Panc1 (cell line): Measurements from ENCODE around the gene FAM217B. TPM values are rescaled to one million over a fixed set of nuclear protein-coding genes. Genes with fewer than 3 reads are reported as not detected.

Source experiments
- ATAC-seq: fragments of 200-7000 bp; cut with Tn5 transposase; 2 replicates; pipeline ENCODE4 v1.9.1; 2020; ENCODE audit warnings: mild to moderate bottlenecking, moderate library complexity
- BruUV-seq: library from RNA; stranded (reverse); fragments of 400-500 nt; replicated peaks from 2 replicates; lab custom pipeline; 2021; lab: Mats Ljungman, UMichigan
- CTCF ChIA-PET: fragments of 300-600 bp; sonication (Branson Sonifier 250); formaldehyde crosslinking; loops from one replicate; lab custom pipeline; 2022; ENCODE audit warnings: antibody characterized with exemption; lab: Charles Lee
- POLR2A ChIA-PET: fragments of 300-600 bp; sonication (Branson Sonifier 250); formaldehyde crosslinking; loops from one replicate; lab custom pipeline; 2022; ENCODE audit warnings: antibody characterized with exemption; lab: Charles Lee
- DNase-seq: peaks from one replicate; pipeline ENCODE4 v3.0.0-alpha.2; 2010; ENCODE audit warnings: low read depth, low spot score
- H3K27ac ChIP-seq: 2 replicates; pipeline ENCODE4 v1.5.1; 2011; ENCODE audit warnings: mild to moderate bottlenecking, low read length, inconsistent platforms
- H3K27me3 ChIP-seq: fragments of 200-500 bp; sonication (Bioruptor generic); 2 replicates; pipeline ENCODE4 v1.6.0; 2014; ENCODE audit warnings: low read length, inconsistent platforms; ENCODE audit not compliant: control insufficient read depth, insufficient read depth
- H3K36me3 ChIP-seq: fragments of 200-500 bp; sonication (Bioruptor generic); 2 replicates; pipeline ENCODE4 v1.5.1; 2014; ENCODE audit warnings: inconsistent platforms, mild to moderate bottlenecking, low read length, moderate library complexity; ENCODE audit not compliant: control insufficient read depth, insufficient read depth
- H3K4me1 ChIP-seq: 2 replicates; pipeline ENCODE4 v1.5.1; 2011; ENCODE audit warnings: inconsistent platforms, mild to moderate bottlenecking, low read length, moderate library complexity; ENCODE audit not compliant: control insufficient read depth, insufficient read depth
- H3K4me3 ChIP-seq, 2 experiments: 2 replicates each; pipeline ENCODE4 v1.5.1; 2011 to 2012; ENCODE audit warnings: low read depth in 2 of 2, low read length in 2 of 2, mild to moderate bottlenecking in 2 of 2, inconsistent platforms in 1 of 2, moderate library complexity in 1 of 2
- H3K9me3 ChIP-seq: fragments of 200-500 bp; sonication (Bioruptor generic); 2 replicates; pipeline ENCODE4 v1.5.1; 2014; ENCODE audit warnings: low read depth, mild to moderate bottlenecking, inconsistent platforms, low read length, moderate library complexity; ENCODE audit not compliant: control insufficient read depth, insufficient read depth
- CTCF ChIP-seq: fragments of 450-650 bp; IDR thresholded peaks from 2 replicates; pipeline ENCODE4 v1.5.1; 2017; ENCODE audit warnings: mild to moderate bottlenecking
- POLR2AphosphoS5 ChIP-seq: IDR thresholded peaks from 2 replicates; pipeline ENCODE4 v1.6.1; 2012; ENCODE audit warnings: mild to moderate bottlenecking, low read depth, low read length, moderate library complexity
- REST ChIP-seq, 2 experiments: IDR thresholded peaks; 2 replicates each; pipeline ENCODE4 v1.6.1; 2011 to 2012; ENCODE audit warnings: low read depth in 2 of 2, control low read depth in 1 of 2, low read length in 1 of 2, mild to moderate bottlenecking in 1 of 2, moderate library complexity in 1 of 2; ENCODE audit not compliant: insufficient read depth in 1 of 2
- SIN3A ChIP-seq: IDR thresholded peaks from 2 replicates; pipeline ENCODE4 v1.6.1; 2012; ENCODE audit warnings: low read depth, mild to moderate bottlenecking, low read length, moderate library complexity, borderline replicate concordance; ENCODE audit not compliant: insufficient read depth
- TCF7L2 ChIP-seq: IDR thresholded peaks from 2 replicates; pipeline ENCODE4 v1.6.1; 2011; ENCODE audit warnings: mild to moderate bottlenecking, low read depth, low read length, inconsistent platforms
- in situ Hi-C: cut with HindIII; loops from 2 replicates; pipeline ENCODE4 v1.10.0; 2016; ENCODE audit warnings: low sequenced_read_pairs, low pct_unique_long_range_greater_than_20kb
- intact Hi-C: fragments of 100-400 bp; cut with micrococcal nuclease; formaldehyde crosslinking; loops from one replicate; pipeline ENCODE4 v1.10.0; 2022; ENCODE audit not compliant: unreplicated experiment
- total RNA-seq: library from RNA; stranded (reverse); gene quantifications from one replicate; pipeline ENCODE4 v1.2.1, GENCODE V29; 2021; ENCODE audit not compliant: unreplicated experiment

The FAM217B gene
- total RNA-seq, 1 experiment from 2014 or later: 24.4 TPM

DNA sequence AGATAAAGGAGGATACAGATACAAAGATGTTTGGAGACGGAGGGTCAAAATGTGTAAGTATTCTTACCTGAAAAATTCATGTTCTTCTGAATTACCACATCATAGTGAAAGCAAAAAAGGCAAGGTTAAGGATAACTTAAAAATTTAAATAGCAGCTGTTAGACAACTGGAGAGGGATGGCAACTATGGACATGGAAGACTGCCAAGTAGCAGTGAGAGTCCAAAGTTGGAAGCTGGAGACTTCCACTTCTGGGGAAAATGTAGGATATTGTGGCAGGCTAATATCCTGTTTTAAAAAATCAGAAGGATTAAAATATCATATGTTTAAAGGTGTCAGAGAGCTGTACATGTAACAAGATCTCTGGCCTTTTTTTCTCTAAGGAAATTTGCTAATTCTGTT is 36.6 kb upstream of the FAM217B start:
- ATAC-seq: no peak
- no TSS peak for BruUV-seq
- TF ChIP-seq CTCF: no peak
- TF ChIP-seq SIN3A: no peak
- no peak for TF ChIP-seq POLR2AphosphoS5
- no peak for TF ChIP-seq TCF7L2
- no peak for TF ChIP-seq REST (IDR thresholded peaks at IDR 0.05; ENCODE audit: insufficient read depth in 1 of 2, low read depth in 2 of 2, low read length in 1 of 2)
- DNase-seq: no peak
- no peaks in the 10 kb centered on the region for H3K9me3 ChIP-seq
- H3K4me3 ChIP-seq: no peak overlapping the region
- no peak overlapping the region for H3K27ac ChIP-seq
- intact Hi-C loops (no loop called here), in situ Hi-C loops (no loop called here)
- peaks cover 34% of the 10 kb centered on the region for H3K36me3 ChIP-seq
- POLR2A ChIA-PET: no interaction called here
- no peaks in the 10 kb centered on the region for H3K4me1 ChIP-seq
- no peaks in the 10 kb centered on the region for H3K27me3 ChIP-seq
- CTCF ChIA-PET: no interaction called here

DNA sequence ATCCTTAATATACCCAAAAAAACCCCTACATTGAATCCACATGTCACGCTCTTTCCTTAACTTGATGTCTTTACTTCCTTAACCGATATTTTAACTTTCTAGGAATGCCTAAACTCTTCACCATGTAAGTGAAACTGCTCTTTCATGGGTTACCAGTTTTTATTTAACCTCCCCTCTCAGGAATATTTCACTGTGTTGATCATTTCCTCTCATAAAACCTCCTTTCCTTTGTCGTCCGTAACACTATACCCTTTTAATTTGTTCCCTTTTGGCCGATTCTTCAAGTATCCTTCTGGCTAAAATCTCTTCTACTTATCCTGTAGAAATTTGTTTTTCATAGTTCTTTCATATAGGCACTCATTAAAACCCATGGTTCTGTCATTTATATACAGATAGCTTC is 31.3 kb upstream of the FAM217B start:
- H3K4me3 ChIP-seq: no peak overlapping the region
- ChIA-PET POLR2A (no interaction called here), CTCF (no interaction called here)
- in situ Hi-C loops: no loop called here
- H3K36me3 ChIP-seq: peaks cover 28% of the 10 kb centered on the region
- no peaks in the 10 kb centered on the region for H3K27me3 ChIP-seq
- ATAC-seq (no peak), DNase-seq (no peak)
- no peaks in the 10 kb centered on the region for H3K4me1 ChIP-seq
- intact Hi-C loops: no loop called here
- no TSS peak for BruUV-seq
- no peak for TF ChIP-seq TCF7L2
- TF ChIP-seq POLR2AphosphoS5: no peak
- no peak for TF ChIP-seq CTCF
- no peak for TF ChIP-seq SIN3A
- TF ChIP-seq REST (IDR thresholded peaks at IDR 0.05; ENCODE audit: insufficient read depth in 1 of 2, low read depth in 2 of 2, low read length in 1 of 2): no peak
- H3K27ac ChIP-seq: no peak overlapping the region
- H3K9me3 ChIP-seq: no peaks in the 10 kb centered on the region
